OCI-LY7 (cell line): Measurements from ENCODE around the gene LPGAT1.

Experiments
- CTCF ChIP-seq: fragments of 200-600 bp; sonication (generic); conservative IDR thresholded peaks from 2 replicates; pipeline ENCODE4 v1.5.1; 2014; ENCODE audit warnings: mild to moderate bottlenecking, antibody characterized with exemption, low read length, moderate library complexity, mixed read lengths
- EZH2phosphoT487 ChIP-seq: fragments of 200-600 bp; sonication (generic); IDR thresholded peaks from 2 replicates; pipeline ENCODE4 v1.6.1; 2018; ENCODE audit warnings: low read depth, borderline replicate concordance, mild to moderate bottlenecking, mixed run types, antibody characterized with exemption, low read length, moderate library complexity, mixed read lengths

- no peak for TF ChIP-seq CTCF
- no peak for TF ChIP-seq EZH2phosphoT487
These were observed 133.2 kb downstream of the LPGAT1 start for GRCh38 chr1:211697356-211697755.
